Smooth muscle cell of the brain vasculature (primary cell): ENCODE measurements around the gene IL6ST.

Experiments used
- DNase-seq: peaks from one replicate; pipeline ENCODE4 v3.0.0-alpha.2; 2012; ENCODE audit warnings: low read depth, low spot score

Gene IL6ST

GRCh38 chr5:55896663-55897062 lies 98.1 kb downstream of the IL6ST start:
- no peak for DNase-seq

GRCh38 chr5:55896238-55896637 lies 98.5 kb downstream of the IL6ST start:
- no peak for DNase-seq

GRCh38 chr5:55895346-55895745 lies 99.4 kb downstream of the IL6ST start:
- no peak for DNase-seq

GRCh38 chr5:55894135-55894534 lies 100.6 kb downstream of the IL6ST start:
- DNase-seq, result no peak

- no peak for DNase-seq
Measured at GRCh38 chr5:55892479-55892878, 102.3 kb downstream of the IL6ST start.

- DNase-seq, result no peak
Measured at GRCh38 chr5:55888205-55888604, 106.6 kb downstream of the IL6ST start.

GRCh38 chr5:55885359-55885758 lies 109.4 kb downstream of the IL6ST start:
- DNase-seq, result no peak
